ENCODE measurements around the gene ATXN3. TPM values are rescaled to one million over a fixed set of nuclear protein-coding genes. Genes with fewer than 3 reads are reported as not detected.
A peak's percentile ranks its signal among the peaks of the same experiment; 100 is the strongest.
"Not testable (repeated sequence)": the region's sequence is repeated elsewhere in the genome, so short reads cannot be mapped to it uniquely, and the experiment has no call there.

ATXN3 gene
- total RNA-seq, 1 experiment from 2014 or later: 27.6 TPM

- DNase-seq (ENCODE audit: low read depth): no peak
Observed at GRCh38 chr14:92074555-92074954, 31.8 kb downstream of the ATXN3 start.

- no peak for DNase-seq (ENCODE audit: low read depth)
Observed at GRCh38 chr14:92058006-92058917, 48.1 kb downstream of the ATXN3 start.

GRCh38 chr14:92049781-92050180 is 56.6 kb downstream of the ATXN3 start:
- no peak for DNase-seq (ENCODE audit: low read depth)

GRCh38 chr14:92049221-92049620 is 57.2 kb downstream of the ATXN3 start:
- not testable (repeated sequence) for DNase-seq (ENCODE audit: low read depth)

GRCh38 chr14:92045904-92046303 is 60.5 kb downstream of the ATXN3 start:
- DNase-seq (ENCODE audit: low read depth): not testable (repeated sequence)

- not testable (repeated sequence) for DNase-seq (ENCODE audit: low read depth)
Observed at GRCh38 chr14:92041766-92042165, 64.6 kb downstream of the ATXN3 start.

- DNase-seq (ENCODE audit: low read depth): no peak
Observed at GRCh38 chr14:92041203-92041602, 65.2 kb downstream of the ATXN3 start.

GRCh38 chr14:92040431-92041051 is 65.8 kb downstream of the ATXN3 start:
- peak; percentile 65 for DNase-seq (ENCODE audit: low read depth)

- DNase-seq (ENCODE audit: low read depth): peak; percentile 85
Observed at GRCh38 chr14:92039719-92040430, 66.5 kb downstream of the ATXN3 start, which contains the start of gene TRIP11. Gene TRIP11, minus strand, starts transcription at chr14:92040059. Its CDS starts 374 bp downstream, at chr14:92039685.

- peak; percentile 79 for DNase-seq (ENCODE audit: low read depth)
Observed at GRCh38 chr14:92039063-92039718, 67.2 kb downstream of the ATXN3 start.

- DNase-seq (ENCODE audit: low read depth): no peak
Observed at GRCh38 chr14:92037989-92038388, 68.4 kb downstream of the ATXN3 start.

- no peak for DNase-seq (ENCODE audit: low read depth)
Observed at GRCh38 chr14:92035890-92036289, 70.5 kb downstream of the ATXN3 start.

GRCh38 chr14:92033906-92034687 is 72.3 kb downstream of the ATXN3 start:
- DNase-seq (ENCODE audit: low read depth): no peak

- DNase-seq (ENCODE audit: low read depth): no peak
Observed at GRCh38 chr14:92033433-92033832, 72.9 kb downstream of the ATXN3 start.

GRCh38 chr14:92026548-92027190 is 79.7 kb downstream of the ATXN3 start:
- no peak for DNase-seq (ENCODE audit: low read depth)

GRCh38 chr14:92022036-92022435 is 84.3 kb downstream of the ATXN3 start:
- no peak for DNase-seq (ENCODE audit: low read depth)

- no peak for DNase-seq (ENCODE audit: low read depth)
Observed at GRCh38 chr14:92021523-92021922, 84.9 kb downstream of the ATXN3 start.

GRCh38 chr14:92014040-92014439 is 92.3 kb downstream of the ATXN3 start:
- no peak for DNase-seq (ENCODE audit: low read depth)

GRCh38 chr14:92012121-92012748 is 94.1 kb downstream of the ATXN3 start:
- no peak for DNase-seq (ENCODE audit: low read depth)

- DNase-seq (ENCODE audit: low read depth): no peak
Observed at GRCh38 chr14:92010644-92011043, 95.7 kb downstream of the ATXN3 start.
